GM19467 (cell line): ENCODE data around the gene PHF20.
"Not testable (repeated sequence)": the region's sequence is repeated elsewhere in the genome, so short reads cannot be mapped to it uniquely, and the experiment has no call there.

ENCODE experiments used
- ATAC-seq: cut with Tn5 transposase; IDR thresholded peaks from one replicate; pipeline ENCODE4 v1.9.1; 2021; ENCODE audit warnings: mild to moderate bottlenecking, moderate library complexity; ENCODE audit not compliant: unreplicated experiment

PHF20 gene

GRCh38 chr20:35959291-35959690, 187.5 kb downstream of the PHF20 start:
- not testable (repeated sequence) for ATAC-seq

GRCh38 chr20:35963878-35964277, 192.1 kb downstream of the PHF20 start:
- no peak for ATAC-seq

DNA sequence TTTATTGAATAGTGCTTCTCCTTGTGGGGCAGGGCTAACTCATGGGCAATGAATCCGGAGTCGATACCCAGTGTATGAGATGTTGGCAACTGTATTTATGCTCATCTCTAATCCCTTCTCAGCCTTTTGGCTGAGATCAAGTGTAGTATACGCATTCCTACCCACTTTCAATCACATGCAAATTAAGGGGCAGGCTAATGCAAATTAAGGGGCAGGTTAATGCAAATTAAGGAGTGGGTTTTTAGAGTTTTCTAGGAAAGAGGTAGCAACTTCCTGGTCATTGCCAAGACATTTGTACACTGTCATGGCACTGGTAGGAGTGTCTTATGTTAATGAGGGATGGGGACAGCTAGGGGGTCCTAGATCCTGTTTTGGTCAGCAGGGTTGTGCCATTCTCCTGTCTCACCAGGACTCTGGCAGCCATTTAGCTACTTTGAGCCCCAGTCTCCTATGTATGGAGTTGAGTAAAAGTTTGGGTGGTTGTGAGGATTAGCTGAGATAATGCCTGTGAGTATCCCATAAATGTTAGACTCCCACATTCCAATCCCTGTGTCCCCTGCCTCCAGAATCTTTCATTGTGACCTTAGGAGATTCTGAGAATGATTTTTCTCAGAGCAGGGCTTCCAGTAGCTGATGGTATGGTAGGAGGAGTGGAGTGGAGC, 196.3 kb downstream of the PHF20 start, which contains the start of gene CNBD2:
TSS of gene CNBD2 (plus strand) at position 612 of the 662 bp plus-strand sequence. CDS start 173 bp downstream, outside the sequence.
- ATAC-seq = no peak

- ATAC-seq = no peak
Measured at GRCh38 chr20:35968930-35969329, 197.1 kb downstream of the PHF20 start.

- ATAC-seq = no peak
Measured at GRCh38 chr20:35971981-35972380, 200.2 kb downstream of the PHF20 start.

DNA sequence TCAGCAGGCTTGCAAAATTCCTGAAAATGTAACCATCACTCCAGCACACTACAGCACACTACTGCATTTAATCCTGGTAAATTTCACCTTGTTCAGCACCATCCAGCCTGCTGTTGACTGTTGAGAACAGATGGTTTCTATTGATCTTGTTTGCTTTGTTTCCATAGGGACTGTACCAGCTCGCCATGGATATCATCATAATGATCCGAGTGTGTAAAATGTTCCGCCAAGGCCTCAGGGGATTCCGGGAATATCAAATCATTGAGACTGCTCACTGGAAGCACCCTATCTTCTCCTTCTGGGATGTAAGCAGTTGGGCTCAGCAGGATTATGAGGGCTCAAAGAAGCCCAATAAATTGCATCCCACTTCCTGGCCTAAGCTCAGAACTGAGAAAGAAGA, 200.6 kb downstream of the PHF20 start:
- ATAC-seq = no peak

DNA sequence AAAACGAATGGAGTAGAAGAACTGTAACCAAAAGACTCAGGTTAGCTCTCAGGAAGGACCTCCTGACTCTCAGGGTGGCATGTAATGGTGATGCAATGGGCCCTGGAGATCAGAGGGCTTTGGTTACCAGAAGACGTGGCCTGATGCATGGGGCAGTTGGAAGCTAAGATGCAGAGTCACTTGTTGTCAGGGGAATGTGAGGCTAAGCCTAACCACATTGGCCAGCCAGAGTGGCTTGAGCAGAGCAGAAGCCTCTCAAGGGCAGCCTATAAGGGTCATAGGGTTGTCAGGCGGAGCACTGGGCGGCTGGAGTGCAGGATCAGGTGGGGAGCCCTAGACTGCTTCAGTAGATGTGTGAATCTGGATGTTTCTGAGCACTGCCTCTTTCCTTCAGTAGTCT, 202.4 kb downstream of the PHF20 start:
- no peak for ATAC-seq

DNA sequence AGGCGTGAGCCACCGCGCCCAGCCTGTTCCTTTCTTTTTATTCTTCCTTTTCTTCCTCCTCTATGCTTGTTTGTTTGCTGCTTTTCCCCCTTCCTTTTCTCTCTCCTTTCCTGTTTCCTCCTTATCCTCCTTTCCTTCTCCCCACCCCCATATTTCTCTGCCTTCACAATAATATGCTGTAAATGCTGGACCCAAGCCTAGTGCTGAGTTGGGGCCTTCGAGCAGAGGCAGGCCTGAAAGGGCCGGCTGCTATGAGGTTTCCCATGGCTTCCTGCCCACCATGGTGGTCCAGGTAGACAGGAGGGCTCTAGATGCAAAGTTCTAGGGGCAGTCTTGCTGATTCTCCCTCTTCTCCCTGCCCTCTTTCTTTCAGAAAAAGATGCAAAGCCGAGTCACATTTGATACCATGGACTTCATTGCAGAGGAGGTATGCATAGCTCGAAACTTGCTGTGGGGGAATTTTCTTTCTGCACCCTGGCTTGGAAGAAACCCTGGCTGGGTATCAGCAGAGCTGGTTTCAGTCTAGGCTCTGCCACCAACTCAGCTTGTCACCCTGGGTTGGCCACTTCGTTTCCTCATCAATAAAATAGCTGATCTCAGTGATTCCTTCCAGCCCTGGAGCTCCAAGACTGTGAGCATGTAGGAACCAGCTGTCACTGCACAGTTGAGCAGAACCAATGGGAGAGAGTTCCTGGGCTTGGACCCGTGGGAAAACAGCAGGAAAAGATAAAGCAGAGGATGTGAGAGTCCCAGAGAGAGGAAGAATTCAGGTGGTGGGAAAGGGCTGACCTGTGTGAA, 204.0 kb downstream of the PHF20 start:
- no peak for ATAC-seq

GRCh38 chr20:35978041-35978513, 206.3 kb downstream of the PHF20 start:
- ATAC-seq = no peak

DNA sequence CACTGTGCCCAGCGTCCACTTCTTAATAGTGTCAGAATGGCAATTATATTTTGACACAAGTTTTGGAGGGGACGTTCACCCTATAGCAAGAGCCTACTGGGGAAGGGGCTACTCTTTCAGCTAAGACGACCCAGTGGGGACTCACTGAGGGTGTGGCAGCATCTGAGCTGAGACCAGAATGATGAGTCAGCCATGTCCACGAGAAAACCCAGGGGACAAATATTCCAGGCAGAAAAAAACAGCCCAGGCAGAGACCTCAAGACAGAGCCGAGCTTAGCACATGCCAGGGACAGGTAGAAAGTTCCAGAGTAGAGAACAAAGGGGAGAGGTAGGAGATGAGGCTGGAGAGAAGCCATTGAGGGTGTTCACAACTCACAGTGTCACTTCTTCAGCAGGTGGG, 207.7 kb downstream of the PHF20 start:
- no peak for ATAC-seq

- no peak for ATAC-seq
Measured at GRCh38 chr20:35981969-35982368, 210.2 kb downstream of the PHF20 start.

DNA sequence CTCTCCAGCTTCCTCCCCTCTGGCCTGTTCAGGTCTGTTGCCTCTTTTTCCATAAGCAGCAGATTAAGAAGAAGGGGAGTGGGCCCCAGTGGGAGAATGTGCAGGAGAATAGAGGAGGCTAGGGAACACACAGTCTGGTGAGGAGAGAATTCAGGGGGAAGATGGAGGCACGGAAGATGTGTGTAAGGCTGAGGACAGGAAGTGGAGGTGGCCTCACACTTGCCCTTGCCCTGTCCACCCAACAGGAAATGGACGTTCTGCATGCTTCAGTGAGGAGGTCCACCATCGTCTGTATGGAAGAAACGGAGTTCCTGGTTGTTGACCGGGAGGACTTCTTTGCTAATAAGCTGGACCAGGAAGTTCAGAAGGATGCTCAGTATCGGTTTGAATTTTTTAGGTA, 212.6 kb downstream of the PHF20 start:
- ATAC-seq = no peak

DNA sequence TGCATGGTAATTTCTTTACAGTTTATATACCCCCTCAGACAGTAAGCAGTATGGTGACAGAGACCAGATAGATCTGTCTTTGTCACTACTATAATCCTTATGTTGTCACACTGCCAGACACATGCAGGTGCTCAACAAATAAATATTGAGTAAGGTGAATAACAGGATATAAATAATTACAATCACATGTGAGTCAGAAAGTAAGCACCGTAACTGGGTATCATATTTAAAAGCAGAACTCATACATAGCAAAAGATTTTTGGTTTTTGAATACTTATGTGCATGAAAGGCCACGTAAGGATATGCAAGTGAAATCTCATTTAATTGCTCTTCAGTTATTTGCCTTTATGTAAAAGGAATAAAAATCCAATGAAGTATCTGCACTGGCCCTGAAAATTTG, 214.0 kb downstream of the PHF20 start:
- no peak for ATAC-seq

DNA sequence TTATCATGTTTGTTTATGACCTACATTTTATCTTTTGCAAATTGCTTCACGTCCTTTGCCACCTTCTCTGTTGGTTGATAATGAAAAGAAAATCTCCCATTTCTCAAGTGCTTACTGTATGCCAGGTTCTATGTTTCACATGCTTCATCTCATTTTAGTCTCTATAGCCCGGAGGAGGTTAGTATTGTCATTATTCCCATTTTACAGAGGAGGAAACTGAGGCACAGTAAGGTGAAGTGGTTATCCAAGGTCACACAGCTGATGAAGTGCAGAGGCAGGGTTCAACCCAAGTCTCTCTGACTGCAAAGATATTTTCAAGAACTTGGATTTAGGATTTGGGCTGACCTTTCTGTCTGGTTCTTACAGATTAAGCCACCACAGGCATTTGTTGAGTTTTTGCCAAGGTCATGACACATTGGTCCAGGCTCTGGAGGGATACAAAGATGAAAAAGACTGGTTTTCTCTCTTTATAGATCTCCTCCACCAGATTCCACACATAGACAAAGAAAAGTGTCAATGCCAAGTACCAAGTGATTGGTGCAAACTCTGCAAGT, 217.2 kb downstream of the PHF20 start:
- no peak for ATAC-seq

DNA sequence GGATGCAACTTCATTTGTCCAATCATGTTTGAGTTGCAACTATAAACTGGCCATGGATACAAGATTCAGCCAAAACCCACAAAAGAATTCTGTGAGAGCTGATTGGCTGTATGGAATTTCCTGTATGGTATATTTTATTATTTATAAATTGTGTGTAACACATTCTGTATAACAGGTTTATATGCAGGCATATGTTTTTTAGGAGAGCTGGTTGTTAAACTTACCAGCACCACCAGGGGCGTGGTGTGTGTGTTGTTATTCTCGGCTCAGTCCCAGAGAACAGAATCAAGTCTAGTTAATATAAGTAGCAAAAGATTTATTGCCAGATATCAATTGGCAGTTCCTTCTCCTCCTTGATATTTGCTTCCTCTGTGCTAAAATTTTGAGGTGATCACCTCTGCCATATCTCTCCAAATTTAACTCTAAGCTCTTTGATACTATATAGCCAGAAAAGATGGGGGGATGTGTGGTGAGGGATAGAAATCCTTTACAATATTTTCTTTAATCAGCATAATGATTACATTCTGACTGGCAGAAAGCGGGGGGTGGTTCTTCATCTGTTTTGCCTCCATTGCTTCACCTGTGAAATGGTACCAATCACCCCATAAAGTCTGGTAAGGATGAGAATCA, 219.4 kb downstream of the PHF20 start:
- ATAC-seq = no peak

DNA sequence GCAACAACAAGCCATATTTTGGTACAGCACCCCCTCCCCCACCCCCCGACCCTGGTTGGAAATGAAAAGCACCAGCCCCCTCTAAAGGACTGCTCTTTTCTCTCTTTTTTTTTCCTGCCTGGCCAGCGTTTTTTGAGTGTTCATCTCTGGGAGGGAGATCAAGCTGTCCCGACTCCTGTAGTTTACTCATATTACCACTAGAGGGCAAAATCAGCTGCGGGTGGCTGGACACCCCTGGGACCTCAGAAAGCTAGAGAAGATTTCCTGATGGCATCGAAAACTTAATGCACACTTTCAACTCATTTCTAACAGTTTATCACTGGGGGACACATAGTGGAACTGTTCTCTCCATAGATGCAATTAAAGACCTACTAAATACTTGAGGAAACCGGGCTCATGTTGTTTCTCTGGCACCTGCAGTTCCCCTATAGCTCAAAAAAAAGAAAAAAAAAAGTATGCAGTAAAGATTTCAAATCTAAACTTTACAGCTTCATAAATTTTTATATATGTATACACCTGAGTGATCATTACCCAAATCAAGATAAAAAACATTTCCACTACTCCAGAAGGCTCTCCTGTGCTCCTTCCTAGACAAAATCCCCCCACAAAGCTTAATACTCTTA, 221.0 kb downstream of the PHF20 start:
- ATAC-seq = no peak

DNA sequence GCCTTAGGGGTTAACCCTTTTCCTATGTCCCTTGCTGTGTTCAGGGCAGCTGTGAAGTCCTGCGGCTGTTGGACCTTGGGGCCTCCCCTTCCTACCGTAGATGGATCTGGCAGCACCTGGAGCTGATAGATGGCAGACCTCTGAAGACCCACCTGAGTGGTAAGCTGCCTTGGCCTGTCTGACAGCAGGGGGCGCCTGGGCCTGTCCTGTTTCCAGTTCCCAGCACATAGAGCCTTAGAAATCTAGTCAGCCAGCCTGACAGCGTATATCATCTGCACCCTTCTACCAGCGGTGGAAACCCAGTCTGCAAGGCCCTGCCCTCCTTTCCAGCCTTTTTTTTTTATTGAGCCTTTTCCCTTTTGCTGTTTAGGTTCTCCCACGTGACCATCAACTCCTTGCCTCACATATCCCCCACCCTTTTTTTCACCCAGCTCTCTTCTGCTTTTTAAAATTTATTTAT, 223.2 kb downstream of the PHF20 start:
- no peak for ATAC-seq

DNA sequence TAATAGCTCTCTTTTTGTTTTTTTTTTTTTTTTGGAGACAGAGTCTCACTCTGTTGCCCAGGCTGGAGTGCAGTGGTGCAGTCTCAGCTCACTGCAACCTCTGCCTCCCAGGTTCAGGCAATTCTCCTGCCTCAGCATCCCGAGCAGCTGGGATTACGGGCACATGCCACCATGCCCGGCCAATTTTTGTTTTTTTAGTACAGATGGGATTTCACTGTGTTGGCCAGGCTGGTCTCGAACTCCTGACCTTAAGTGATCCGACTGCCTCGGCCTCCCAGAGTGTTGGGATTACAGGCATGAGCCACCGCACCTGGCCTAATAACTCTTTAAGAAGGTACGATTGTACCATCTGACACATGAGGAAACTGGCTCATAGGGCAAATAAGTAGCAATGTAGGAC, 224.7 kb downstream of the PHF20 start:
- not testable (repeated sequence) for ATAC-seq
